NCI-H748 (cell line): ENCODE measurements around the gene PPP2R1A.
A peak's percentile ranks its signal among the peaks of the same experiment; 100 is the strongest.

Experiments used
- DNase-seq: peaks from one replicate; lab custom pipeline; 2025; ENCODE audit not compliant: unreplicated experiment; lab: John Stamatoyannopoulos, UW

Gene PPP2R1A

GRCh38 chr19:52189735-52190486 lies at the start of gene PPP2R1A:
Gene PPP2R1A, plus strand, starts transcription at chr19:52190052. Its CDS starts 45 bp downstream, at chr19:52190097.
- peak; percentile 100 for DNase-seq

GRCh38 chr19:52141203-52141602 lies 48.6 kb upstream of the PPP2R1A start:
- DNase-seq, result no peak

DNA sequence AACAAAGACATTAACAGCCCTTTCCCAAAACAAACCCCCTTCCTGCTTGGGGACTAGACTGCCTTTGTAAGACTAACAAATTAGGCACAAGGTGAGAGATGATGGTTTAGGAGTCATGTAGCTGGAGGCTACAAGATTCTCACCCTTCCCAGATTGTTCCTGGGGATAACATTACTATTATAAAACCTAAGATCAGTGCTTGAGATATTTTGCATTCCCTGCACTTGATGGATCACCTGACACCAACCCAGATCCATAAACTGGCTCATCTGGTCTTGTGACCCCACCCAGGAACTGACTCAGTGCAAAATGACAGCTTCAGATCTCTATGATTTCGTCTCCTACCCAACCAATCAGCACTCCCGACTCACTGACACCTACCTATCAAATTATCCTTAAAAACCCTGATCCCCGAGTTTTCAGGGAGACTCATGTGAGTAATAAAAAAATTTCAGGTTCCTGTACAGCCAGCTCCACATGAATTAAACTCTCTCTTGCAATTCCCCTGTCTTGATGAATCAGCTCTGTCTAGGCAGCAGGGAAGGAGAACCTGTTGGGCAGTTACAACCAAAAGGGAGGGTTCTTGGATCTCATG lies 47.8 kb upstream of the PPP2R1A start:
- DNase-seq, result no peak

- no peak for DNase-seq
These were observed 41.6 kb upstream of the PPP2R1A start for GRCh38 chr19:52148256-52148655.

- no peak for DNase-seq
These were observed 34.1 kb upstream of the PPP2R1A start for GRCh38 chr19:52155596-52156359.

DNA sequence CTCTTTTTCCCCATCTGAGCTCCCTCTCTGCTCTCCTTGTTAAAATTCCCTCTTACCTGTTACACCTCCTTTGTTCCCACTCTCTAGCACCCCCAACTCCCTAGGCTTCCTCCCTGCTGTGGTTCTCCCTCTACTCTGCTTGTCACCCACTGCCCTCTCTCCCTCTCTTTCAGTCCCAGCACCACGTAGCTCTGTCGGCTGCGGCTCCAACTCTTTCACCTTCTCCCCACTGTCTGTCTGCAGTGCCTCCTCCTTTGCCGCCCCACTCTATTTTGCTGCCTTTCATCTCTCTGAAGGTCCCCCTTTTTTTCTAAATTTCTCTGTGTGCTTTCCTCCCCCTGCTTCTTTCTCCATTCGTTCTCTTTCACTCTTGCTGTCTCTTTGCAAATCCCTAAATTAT lies 19.5 kb upstream of the PPP2R1A start:
- no peak for DNase-seq

DNA sequence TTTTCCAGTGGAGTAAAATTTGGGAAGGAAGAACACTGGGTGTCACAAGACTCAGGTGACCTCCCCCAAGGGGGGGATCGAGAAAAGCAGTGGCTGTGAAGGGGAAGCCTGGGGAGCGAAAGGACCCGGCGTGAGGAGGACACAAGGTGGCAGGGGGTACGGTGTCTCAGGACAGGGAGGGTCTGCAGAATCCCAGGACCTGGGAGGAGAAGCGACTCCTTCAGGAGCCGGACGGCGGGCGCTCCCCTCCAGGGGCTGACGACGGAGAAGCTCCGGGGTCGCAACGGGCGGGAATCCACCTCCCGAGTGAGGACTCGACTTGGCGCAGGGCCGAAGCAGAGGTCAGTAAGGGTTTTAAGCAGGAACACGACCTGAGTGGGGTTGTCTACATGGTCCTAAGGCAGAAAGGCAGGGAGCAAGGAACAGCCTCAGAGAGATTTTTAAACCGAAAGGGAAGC lies 19.0 kb upstream of the PPP2R1A start:
- peak; percentile 71 for DNase-seq

- peak; percentile 95 for DNase-seq
These were observed 18.3 kb upstream of the PPP2R1A start, which contains the start of gene ZNF836 for GRCh38 chr19:52171321-52172169. Gene ZNF836, minus strand, starts transcription at chr19:52171621. Its CDS starts 3,549 bp downstream, at chr19:52168072.

DNA sequence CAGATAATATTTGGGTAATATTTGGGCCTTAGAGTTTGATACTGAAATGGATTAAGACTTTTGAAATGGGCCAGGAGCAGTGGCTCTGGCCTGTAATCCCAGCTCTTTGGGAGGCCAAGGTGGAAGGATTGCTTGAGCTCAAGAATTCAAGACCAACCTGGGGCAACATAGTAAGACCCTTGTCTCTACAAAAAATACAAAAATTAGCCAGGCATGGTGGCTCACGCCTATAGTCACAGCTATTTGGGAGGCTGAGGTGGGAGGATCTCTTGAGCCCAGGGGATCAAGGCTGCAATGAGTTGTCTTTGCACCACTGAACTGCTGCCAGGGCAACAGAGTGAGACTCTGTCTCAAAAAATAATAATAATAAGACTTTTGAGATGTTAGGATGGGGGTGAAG lies 17.5 kb upstream of the PPP2R1A start:
- DNase-seq, result no peak

- no peak for DNase-seq
These were observed 13.3 kb upstream of the PPP2R1A start for GRCh38 chr19:52176574-52176973.

GRCh38 chr19:52187407-52187806 lies 2.4 kb upstream of the PPP2R1A start:
- no peak for DNase-seq

GRCh38 chr19:52188822-52189734 lies 774 bp upstream of the PPP2R1A start:
- no peak for DNase-seq

DNA sequence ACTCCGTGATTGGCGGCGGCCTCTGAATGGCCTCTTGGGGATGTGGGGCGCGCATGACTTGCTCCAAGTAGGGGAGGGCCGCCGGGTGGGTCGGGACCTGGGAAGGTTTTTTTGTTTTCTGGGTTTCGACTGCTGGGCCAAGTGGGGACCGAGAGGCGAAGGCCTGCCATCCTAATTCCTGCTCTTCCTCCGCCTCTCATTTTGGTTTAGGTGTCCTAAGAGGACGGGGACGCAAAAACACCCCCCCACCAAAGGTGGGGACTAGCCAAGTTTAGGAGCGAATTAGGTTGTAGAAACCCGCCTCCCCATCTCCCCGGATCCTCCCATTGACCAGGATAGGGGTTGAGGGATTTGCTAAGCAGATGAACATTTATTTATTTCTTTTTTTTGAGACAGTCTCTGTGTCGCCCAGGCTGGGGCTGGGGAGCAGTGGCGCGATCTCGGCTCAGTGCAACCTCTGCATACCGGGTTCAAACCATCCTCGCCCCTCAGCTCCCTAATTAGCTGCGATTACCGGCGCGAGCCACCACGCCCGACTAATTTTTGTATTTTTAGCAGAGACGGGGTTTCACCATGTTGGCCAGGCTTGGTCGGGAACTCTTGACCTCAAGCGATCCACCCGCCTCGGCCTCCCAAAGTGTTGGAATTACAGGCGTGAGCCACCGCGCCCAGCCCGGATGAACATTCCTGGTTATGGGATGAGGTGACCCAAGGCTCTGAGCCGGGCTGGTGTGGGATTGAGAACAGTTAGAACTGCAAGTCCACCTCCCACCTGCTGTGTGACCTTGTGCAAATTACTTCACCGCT lies 838 bp downstream of the PPP2R1A start:
- peak; percentile 55 for DNase-seq

GRCh38 chr19:52191389-52191788 lies 1.5 kb downstream of the PPP2R1A start:
- no peak for DNase-seq

GRCh38 chr19:52191951-52192350 lies 2.1 kb downstream of the PPP2R1A start:
- DNase-seq, result no peak

GRCh38 chr19:52196256-52196967 lies 6.6 kb downstream of the PPP2R1A start:
- DNase-seq, result no peak

DNA sequence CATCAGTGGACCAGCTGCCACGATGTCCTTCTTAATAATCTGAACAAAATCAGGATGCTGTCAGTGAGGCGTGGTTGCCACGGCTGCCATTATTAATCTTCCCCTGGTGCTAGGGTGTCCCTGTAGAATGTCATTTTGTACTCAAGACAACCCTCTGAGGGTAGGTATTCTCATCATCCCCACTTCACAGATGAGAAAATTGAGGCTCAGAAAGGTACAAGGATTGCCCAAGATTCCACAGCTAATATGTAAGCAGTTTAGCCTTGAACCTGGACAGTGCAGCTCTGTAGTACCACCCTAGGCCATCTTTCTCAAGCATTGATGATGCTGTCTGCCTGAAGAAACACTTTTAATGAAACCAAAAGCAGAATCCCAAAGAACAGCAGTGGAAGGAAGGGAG lies 8.1 kb downstream of the PPP2R1A start:
- DNase-seq, result no peak

GRCh38 chr19:52198678-52199077 lies 8.8 kb downstream of the PPP2R1A start:
- DNase-seq, result no peak
